ENCODE data around the gene ATP2B1.
"Not testable (repeated sequence)": the region's sequence is repeated elsewhere in the genome, so short reads cannot be mapped to it uniquely, and the experiment has no call there.

The ATP2B1 gene
- 362 reads per million, percentile 96 among the genes with 10 or more reads in this experiment for total RNA-seq

GRCh38 chr12:89708565-89709156 is at the start of gene ATP2B1:
ATP2B1 (minus strand) TSS chr12:89708838; CDS start chr12:89655886, 52,952 bp downstream.
- peak; percentile 78 for DNase-seq

- DNase-seq = not testable (repeated sequence)
Measured at GRCh38 chr12:89757987-89758386, 49.3 kb upstream of the ATP2B1 start.

GRCh38 chr12:89756585-89757398 is 48.2 kb upstream of the ATP2B1 start:
- no peak for DNase-seq

GRCh38 chr12:89756194-89756584 is 47.6 kb upstream of the ATP2B1 start:
- DNase-seq = no peak

GRCh38 chr12:89753997-89754396 is 45.4 kb upstream of the ATP2B1 start:
- DNase-seq = no peak

GRCh38 chr12:89752341-89752740 is 43.7 kb upstream of the ATP2B1 start:
- no peak for DNase-seq

GRCh38 chr12:89750389-89751351 is 42.0 kb upstream of the ATP2B1 start:
- DNase-seq = no peak

GRCh38 chr12:89748791-89749190 is 40.2 kb upstream of the ATP2B1 start:
- DNase-seq = no peak

GRCh38 chr12:89745286-89745685 is 36.6 kb upstream of the ATP2B1 start:
- no peak for DNase-seq

- no peak for DNase-seq
Measured at GRCh38 chr12:89742337-89743022, 33.8 kb upstream of the ATP2B1 start.

- no peak for DNase-seq
Measured at GRCh38 chr12:89740943-89741342, 32.3 kb upstream of the ATP2B1 start.

- no peak for DNase-seq
Measured at GRCh38 chr12:89736995-89737394, 28.4 kb upstream of the ATP2B1 start.

GRCh38 chr12:89733579-89734201 is 25.1 kb upstream of the ATP2B1 start:
- DNase-seq = no peak

GRCh38 chr12:89732522-89732921 is 23.9 kb upstream of the ATP2B1 start:
- no peak for DNase-seq

- DNase-seq = no peak
Measured at GRCh38 chr12:89731614-89732013, 23.0 kb upstream of the ATP2B1 start.

GRCh38 chr12:89731089-89731488 is 22.5 kb upstream of the ATP2B1 start:
- DNase-seq = no peak

- no peak for DNase-seq
Measured at GRCh38 chr12:89729946-89730459, 21.4 kb upstream of the ATP2B1 start.

GRCh38 chr12:89723276-89723675 is 14.6 kb upstream of the ATP2B1 start:
- DNase-seq = no peak

- DNase-seq = no peak
Measured at GRCh38 chr12:89721291-89721987, 12.8 kb upstream of the ATP2B1 start.

- DNase-seq = no peak
Measured at GRCh38 chr12:89717759-89718523, 9.3 kb upstream of the ATP2B1 start.

Measured in effector CD4-positive, alpha-beta T cell (primary cell).